ENCODE data around the gene MYD88. TPM values are rescaled to one million over a fixed set of nuclear protein-coding genes. Genes with fewer than 3 reads are reported as not detected.

The MYD88 gene
- total RNA-seq, 1 donor from 2014 or later: 39.5 TPM

- H3K9me3 Mint-ChIP-seq: peaks cover 4% of the 10 kb centered on the region
- no peak for TF ChIP-seq CTCF (conservative IDR thresholded peaks at IDR 0.05)
- peaks cover 22% of the 10 kb centered on the region for H3K4me1 Mint-ChIP-seq
- H3K27me3 Mint-ChIP-seq (ENCODE audit: low read depth): no peaks in the 10 kb centered on the region
- H3K27ac Mint-ChIP-seq (ENCODE audit: unreplicated experiment): no peak overlapping the region
- DNase-seq (ENCODE audit: low read depth, low spot score): no peak
- H3K4me3 Mint-ChIP-seq: no peak overlapping the region
- no peaks in the 10 kb centered on the region for H3K36me3 Mint-ChIP-seq (ENCODE audit: low read depth)
Measured at GRCh38 chr3:38102444-38102814, 36.0 kb upstream of the MYD88 start.

- peaks cover 4% of the 10 kb centered on the region for H3K9me3 Mint-ChIP-seq
- no peak for DNase-seq (ENCODE audit: low read depth, low spot score)
- H3K36me3 Mint-ChIP-seq (ENCODE audit: low read depth): no peaks in the 10 kb centered on the region
- no peak overlapping the region for H3K27ac Mint-ChIP-seq (ENCODE audit: unreplicated experiment)
- H3K4me3 Mint-ChIP-seq: no peak overlapping the region
- H3K27me3 Mint-ChIP-seq (ENCODE audit: low read depth): no peaks in the 10 kb centered on the region
- no peak for TF ChIP-seq CTCF (conservative IDR thresholded peaks at IDR 0.05)
- H3K4me1 Mint-ChIP-seq: peaks cover 7% of the 10 kb centered on the region
Measured at GRCh38 chr3:38105525-38105924, 32.9 kb upstream of the MYD88 start.

- Mint-ChIP-seq H3K27ac (ENCODE audit: unreplicated experiment) (no peak overlapping the region), H3K4me3 (no peak overlapping the region), H3K36me3 (ENCODE audit: low read depth) (no peaks in the 10 kb centered on the region), H3K27me3 (ENCODE audit: low read depth) (no peaks in the 10 kb centered on the region), H3K9me3 (peaks cover 4% of the 10 kb centered on the region), H3K4me1 (no peaks in the 10 kb centered on the region)
- no peak for DNase-seq (ENCODE audit: low read depth, low spot score)
- no peak for TF ChIP-seq CTCF (conservative IDR thresholded peaks at IDR 0.05)
Measured at GRCh38 chr3:38107911-38108648, 30.4 kb upstream of the MYD88 start.

GRCh38 chr3:38108649-38109579, 29.5 kb upstream of the MYD88 start:
- peaks cover 4% of the 10 kb centered on the region for H3K9me3 Mint-ChIP-seq
- H3K27ac Mint-ChIP-seq (ENCODE audit: unreplicated experiment): no peak overlapping the region
- no peak for TF ChIP-seq CTCF (conservative IDR thresholded peaks at IDR 0.05)
- H3K4me3 Mint-ChIP-seq: no peak overlapping the region
- DNase-seq (ENCODE audit: low read depth, low spot score): no peak
- no peaks in the 10 kb centered on the region for H3K27me3 Mint-ChIP-seq (ENCODE audit: low read depth)
- H3K36me3 Mint-ChIP-seq (ENCODE audit: low read depth): no peaks in the 10 kb centered on the region
- H3K4me1 Mint-ChIP-seq: no peaks in the 10 kb centered on the region

GRCh38 chr3:38109580-38110313, 28.7 kb upstream of the MYD88 start:
- TF ChIP-seq CTCF (conservative IDR thresholded peaks at IDR 0.05): no peak
- no peak overlapping the region for H3K4me3 Mint-ChIP-seq
- H3K27me3 Mint-ChIP-seq (ENCODE audit: low read depth): no peaks in the 10 kb centered on the region
- H3K36me3 Mint-ChIP-seq (ENCODE audit: low read depth): no peaks in the 10 kb centered on the region
- peaks cover 4% of the 10 kb centered on the region for H3K9me3 Mint-ChIP-seq
- no peak for DNase-seq (ENCODE audit: low read depth, low spot score)
- no peaks in the 10 kb centered on the region for H3K4me1 Mint-ChIP-seq
- H3K27ac Mint-ChIP-seq (ENCODE audit: unreplicated experiment): no peak overlapping the region
